ENCODE data around the gene CAMK1G.

CAMK1G gene

GRCh38 chr1:209564849-209565248 is 18.7 kb upstream of the CAMK1G start:
- in situ Hi-C loops (cut with MboI; ENCODE audit: low sequenced_read_pairs), result no loop called here

GRCh38 chr1:209565759-209566678 is 17.5 kb upstream of the CAMK1G start:
- in situ Hi-C loops (cut with MboI; ENCODE audit: low sequenced_read_pairs), result no loop called here

- in situ Hi-C loops (cut with MboI; ENCODE audit: low sequenced_read_pairs), result no loop called here
These were observed 15.8 kb upstream of the CAMK1G start for GRCh38 chr1:209567698-209568175.

- in situ Hi-C loops (cut with MboI; ENCODE audit: low sequenced_read_pairs), result no loop called here
These were observed 13.9 kb upstream of the CAMK1G start for GRCh38 chr1:209569455-209570207.

- in situ Hi-C loops (cut with MboI; ENCODE audit: low sequenced_read_pairs), result no loop called here
These were observed 12.8 kb upstream of the CAMK1G start for GRCh38 chr1:209570743-209571142.

- in situ Hi-C loops (cut with MboI; ENCODE audit: low sequenced_read_pairs), result no loop called here
These were observed 6.9 kb upstream of the CAMK1G start for GRCh38 chr1:209576392-209577197.

- in situ Hi-C loops (cut with MboI; ENCODE audit: low sequenced_read_pairs), result no loop called here
These were observed 6.2 kb upstream of the CAMK1G start for GRCh38 chr1:209577346-209577745.

- in situ Hi-C loops (cut with MboI; ENCODE audit: low sequenced_read_pairs), result loop anchor here (10.0 kb wide), 1 partner anchor 114 kb away; no protein-coding TSS in a partner anchor
These were observed 2.9 kb upstream of the CAMK1G start for GRCh38 chr1:209580577-209580976.

GRCh38 chr1:209584231-209584672 is 738 bp downstream of the CAMK1G start:
- in situ Hi-C loops (cut with MboI; ENCODE audit: low sequenced_read_pairs), result loop anchor here (10.0 kb wide), 1 partner anchor 111 kb away; no protein-coding TSS in a partner anchor

- in situ Hi-C loops (cut with MboI; ENCODE audit: low sequenced_read_pairs), result loop anchor here (10.0 kb wide), 1 partner anchor 110 kb away; no protein-coding TSS in a partner anchor
These were observed 1.7 kb downstream of the CAMK1G start for GRCh38 chr1:209585197-209585596.

- in situ Hi-C loops (cut with MboI; ENCODE audit: low sequenced_read_pairs), result loop anchor here (10.0 kb wide), 1 partner anchor 109 kb away; no protein-coding TSS in a partner anchor
These were observed 2.2 kb downstream of the CAMK1G start for GRCh38 chr1:209585672-209586071.

- in situ Hi-C loops (cut with MboI; ENCODE audit: low sequenced_read_pairs), result loop anchor here (10.0 kb wide), 1 partner anchor 109 kb away; no protein-coding TSS in a partner anchor
These were observed 2.8 kb downstream of the CAMK1G start for GRCh38 chr1:209586221-209586740.

GRCh38 chr1:209587789-209588188 is 4.3 kb downstream of the CAMK1G start:
- in situ Hi-C loops (cut with MboI; ENCODE audit: low sequenced_read_pairs), result loop anchor here (10.0 kb wide), 1 partner anchor 107 kb away; no protein-coding TSS in a partner anchor

GRCh38 chr1:209589440-209589839 is 5.9 kb downstream of the CAMK1G start:
- in situ Hi-C loops (cut with MboI; ENCODE audit: low sequenced_read_pairs), result loop anchor here (10.0 kb wide), 1 partner anchor 105 kb away; no protein-coding TSS in a partner anchor

- in situ Hi-C loops (cut with MboI; ENCODE audit: low sequenced_read_pairs), result loop anchor here (10.0 kb wide), 1 partner anchor 105 kb away; no protein-coding TSS in a partner anchor
These were observed 6.3 kb downstream of the CAMK1G start for GRCh38 chr1:209589863-209590262.

GRCh38 chr1:209590405-209590804 is 6.9 kb downstream of the CAMK1G start:
- in situ Hi-C loops (cut with MboI; ENCODE audit: low sequenced_read_pairs), result no loop called here

- in situ Hi-C loops (cut with MboI; ENCODE audit: low sequenced_read_pairs), result no loop called here
These were observed 10.2 kb downstream of the CAMK1G start for GRCh38 chr1:209593747-209594146.

- in situ Hi-C loops (cut with MboI; ENCODE audit: low sequenced_read_pairs), result no loop called here
These were observed 10.9 kb downstream of the CAMK1G start for GRCh38 chr1:209594440-209594839.

GRCh38 chr1:209595028-209595427 is 11.5 kb downstream of the CAMK1G start:
- in situ Hi-C loops (cut with MboI; ENCODE audit: low sequenced_read_pairs), result no loop called here

Measured in HL-60/S4 treated with retinoic acid at 250 ng/mL for 4 days and 3 days (cell line).